Measurements from ENCODE around the gene PPP2R2C. TPM values are rescaled to one million over a fixed set of nuclear protein-coding genes. Genes with fewer than 3 reads are reported as not detected.

Gene PPP2R2C
- polyA plus RNA-seq, 1 donor (not counting 4 experiments of a cell fraction or from before 2014, with no cell fraction given), result 12.3 TPM

DNA sequence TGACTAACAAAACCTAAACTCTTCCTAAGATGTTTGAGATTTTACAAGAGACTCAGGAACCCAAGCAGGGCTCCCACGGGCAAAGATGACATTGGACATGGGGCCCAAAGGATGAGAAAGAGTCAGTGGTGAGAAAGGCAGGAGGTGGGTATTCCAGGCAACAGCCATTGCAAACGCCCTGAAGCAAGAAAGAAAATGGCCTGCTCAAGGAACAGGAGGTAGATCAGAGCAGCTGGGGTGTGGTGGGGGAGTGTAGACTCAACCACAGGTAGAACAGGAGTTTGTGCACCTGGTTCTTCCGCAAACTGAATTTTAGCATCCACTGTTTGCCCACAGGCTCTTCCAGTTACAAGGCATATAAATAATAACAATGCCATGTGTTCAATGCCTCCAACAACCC lies 3.3 kb downstream of the PPP2R2C start:
- no peak for TF ChIP-seq EZH2 (IDR thresholded peaks at IDR 0.05; ENCODE audit: low read length)
- TF ChIP-seq, protein P1, sequence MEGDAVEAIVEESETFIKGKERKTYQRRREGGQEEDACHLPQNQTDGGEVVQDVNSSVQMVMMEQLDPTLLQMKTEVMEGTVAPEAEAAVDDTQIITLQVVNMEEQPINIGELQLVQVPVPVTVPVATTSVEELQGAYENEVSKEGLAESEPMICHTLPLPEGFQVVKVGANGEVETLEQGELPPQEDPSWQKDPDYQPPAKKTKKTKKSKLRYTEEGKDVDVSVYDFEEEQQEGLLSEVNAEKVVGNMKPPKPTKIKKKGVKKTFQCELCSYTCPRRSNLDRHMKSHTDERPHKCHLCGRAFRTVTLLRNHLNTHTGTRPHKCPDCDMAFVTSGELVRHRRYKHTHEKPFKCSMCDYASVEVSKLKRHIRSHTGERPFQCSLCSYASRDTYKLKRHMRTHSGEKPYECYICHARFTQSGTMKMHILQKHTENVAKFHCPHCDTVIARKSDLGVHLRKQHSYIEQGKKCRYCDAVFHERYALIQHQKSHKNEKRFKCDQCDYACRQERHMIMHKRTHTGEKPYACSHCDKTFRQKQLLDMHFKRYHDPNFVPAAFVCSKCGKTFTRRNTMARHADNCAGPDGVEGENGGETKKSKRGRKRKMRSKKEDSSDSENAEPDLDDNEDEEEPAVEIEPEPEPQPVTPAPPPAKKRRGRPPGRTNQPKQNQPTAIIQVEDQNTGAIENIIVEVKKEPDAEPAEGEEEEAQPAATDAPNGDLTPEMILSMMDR (optimal IDR thresholded peaks at IDR 0.05 in 1 of 3, IDR thresholded peaks at IDR 0.05 in 1 of 3, conservative IDR thresholded peaks at IDR 0.05 in 1 of 3; ENCODE audit: extremely low read depth in 1 of 3, insufficient read depth in 2 of 3, low read length in 3 of 3), result no peak
- Histone ChIP-seq H3K9me3 (ENCODE audit: control insufficient read depth, low read depth, low read length) (no peaks in the 10 kb centered on the region), H3K9me1 (ENCODE audit: control insufficient read depth, extremely low read depth, insufficient read depth, low read length) (no peaks in the 10 kb centered on the region), H4K20me1 (ENCODE audit: control insufficient read depth, extremely low read depth, insufficient read depth, low read length) (no peaks in the 10 kb centered on the region), H3K79me2 (ENCODE audit: control insufficient read depth, insufficient read depth, low read length) (no peaks in the 10 kb centered on the region), H3K36me3 (ENCODE audit: control insufficient read depth in 2 of 2, extremely low read depth in 1 of 2, insufficient read depth in 2 of 2, low read length in 2 of 2) (no peaks in the 10 kb centered on the region), H2AFZ (ENCODE audit: control insufficient read depth, low read length) (no peak overlapping the region), H3K27me3 (ENCODE audit: control insufficient read depth, extremely low read depth, insufficient read depth, low read length) (peaks cover 20% of the 10 kb centered on the region), H3K9ac (ENCODE audit: control insufficient read depth, extremely low read depth, insufficient read depth, low read length) (no peak overlapping the region), H3K27ac (ENCODE audit: control insufficient read depth, insufficient read depth, low read length) (no peak overlapping the region), H3K4me2 (ENCODE audit: control insufficient read depth, extremely low read depth, insufficient read depth, low read depth, low read length) (no peak overlapping the region), H3K4me1 (ENCODE audit: control insufficient read depth, extremely low read depth, insufficient read depth, low read length) (no peaks in the 10 kb centered on the region), H3K4me3 (ENCODE audit: control insufficient read depth in 2 of 3, extremely low read depth in 1 of 3, insufficient read depth in 2 of 3, low read depth in 1 of 3, low read length in 3 of 3) (no peak overlapping the region)
- FAIRE-seq, result no peak
- dilution Hi-C loops (cut with MboI; ENCODE audit: extremely low pct_ligation_motif_present, low sequenced_read_pairs), result no loop called here
- DNase-seq (ENCODE audit: low read depth, low spot score), result no peak

DNA sequence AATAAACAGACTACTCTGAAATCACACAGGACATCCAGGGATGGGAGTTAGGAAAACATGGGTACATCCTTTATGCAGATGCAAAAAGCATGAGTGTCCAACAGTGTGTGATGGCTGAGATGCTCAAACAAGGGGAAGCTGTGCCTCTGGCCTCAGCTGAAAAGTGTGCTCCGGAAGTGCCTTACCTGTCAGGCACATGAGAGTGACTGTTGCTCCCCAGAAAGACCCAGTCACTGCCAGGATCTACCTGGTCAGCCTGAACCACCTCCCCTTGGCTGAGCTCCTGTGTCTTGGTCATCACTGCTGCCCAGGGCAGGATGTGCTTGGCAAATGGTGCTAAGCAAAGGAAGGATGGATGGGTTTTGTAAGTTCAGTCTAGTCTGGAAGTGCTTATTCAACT lies 4.0 kb downstream of the PPP2R2C start:
- H3K4me1 ChIP-seq (ENCODE audit: control insufficient read depth, extremely low read depth, insufficient read depth, low read length), result no peaks in the 10 kb centered on the region
- FAIRE-seq, result no peak
- dilution Hi-C loops (cut with MboI; ENCODE audit: extremely low pct_ligation_motif_present, low sequenced_read_pairs), result no loop called here

More for the DNA sequence above, 4.0 kb downstream of the PPP2R2C start:
- H3K9me1 ChIP-seq (ENCODE audit: control insufficient read depth, extremely low read depth, insufficient read depth, low read length), result no peaks in the 10 kb centered on the region
- no peak overlapping the region for H3K4me3 ChIP-seq (ENCODE audit: control insufficient read depth in 2 of 3, extremely low read depth in 1 of 3, insufficient read depth in 2 of 3, low read depth in 1 of 3, low read length in 3 of 3)
- H3K27me3 ChIP-seq (ENCODE audit: control insufficient read depth, extremely low read depth, insufficient read depth, low read length), result peaks cover 20% of the 10 kb centered on the region
- no peaks in the 10 kb centered on the region for H4K20me1 ChIP-seq (ENCODE audit: control insufficient read depth, extremely low read depth, insufficient read depth, low read length)
- peaks cover 3% of the 10 kb centered on the region for H3K79me2 ChIP-seq (ENCODE audit: control insufficient read depth, insufficient read depth, low read length)
- H3K36me3 ChIP-seq (ENCODE audit: control insufficient read depth in 2 of 2, extremely low read depth in 1 of 2, insufficient read depth in 2 of 2, low read length in 2 of 2), result no peaks in the 10 kb centered on the region
- H3K27ac ChIP-seq (ENCODE audit: control insufficient read depth, insufficient read depth, low read length), result no peak overlapping the region
- H2AFZ ChIP-seq (ENCODE audit: control insufficient read depth, low read length), result no peak overlapping the region
- TF ChIP-seq, protein P1 (optimal IDR thresholded peaks at IDR 0.05 in 1 of 3, IDR thresholded peaks at IDR 0.05 in 1 of 3, conservative IDR thresholded peaks at IDR 0.05 in 1 of 3; ENCODE audit: extremely low read depth in 1 of 3, insufficient read depth in 2 of 3, low read length in 3 of 3), result no peak
- no peak for TF ChIP-seq EZH2 (IDR thresholded peaks at IDR 0.05; ENCODE audit: low read length)
- H3K4me2 ChIP-seq (ENCODE audit: control insufficient read depth, extremely low read depth, insufficient read depth, low read depth, low read length), result no peak overlapping the region
- DNase-seq (ENCODE audit: low read depth, low spot score), result no peak
- H3K9me3 ChIP-seq (ENCODE audit: control insufficient read depth, low read depth, low read length), result no peaks in the 10 kb centered on the region
- no peak overlapping the region for H3K9ac ChIP-seq (ENCODE audit: control insufficient read depth, extremely low read depth, insufficient read depth, low read length)
